ENCODE data around the gene MRPL37. TPM values are rescaled to one million over a fixed set of nuclear protein-coding genes. Genes with fewer than 3 reads are reported as not detected.

MRPL37 gene
- total and polyA plus RNA-seq, 2 of the 8 experiments (the other 6 are each of a cell fraction or from before 2014, with no cell fraction given): 45.5 to 126 TPM

DNA sequence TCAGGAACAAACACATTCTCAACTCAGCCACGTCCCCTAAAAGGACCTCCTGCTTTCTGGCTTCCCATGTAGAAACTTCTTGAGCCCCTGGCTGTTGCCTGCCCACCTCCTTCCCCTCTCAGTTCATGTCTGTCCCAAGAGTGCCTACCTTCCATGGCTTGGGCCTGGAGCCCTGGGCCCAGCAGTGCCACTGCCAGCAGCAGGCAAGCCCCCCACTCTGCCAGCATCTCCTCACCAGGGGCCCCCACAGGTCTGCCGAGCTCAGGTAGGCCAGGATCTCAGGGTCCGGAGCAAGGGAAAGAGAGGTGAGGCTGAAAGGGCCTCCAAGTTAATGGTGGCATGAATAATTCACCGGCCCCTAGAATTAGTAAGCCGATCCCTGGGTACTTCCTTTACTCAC, 47.3 kb upstream of the MRPL37 start, which contains the start of gene CDCP2 (continued):
- TF ChIP-seq, protein P1, sequence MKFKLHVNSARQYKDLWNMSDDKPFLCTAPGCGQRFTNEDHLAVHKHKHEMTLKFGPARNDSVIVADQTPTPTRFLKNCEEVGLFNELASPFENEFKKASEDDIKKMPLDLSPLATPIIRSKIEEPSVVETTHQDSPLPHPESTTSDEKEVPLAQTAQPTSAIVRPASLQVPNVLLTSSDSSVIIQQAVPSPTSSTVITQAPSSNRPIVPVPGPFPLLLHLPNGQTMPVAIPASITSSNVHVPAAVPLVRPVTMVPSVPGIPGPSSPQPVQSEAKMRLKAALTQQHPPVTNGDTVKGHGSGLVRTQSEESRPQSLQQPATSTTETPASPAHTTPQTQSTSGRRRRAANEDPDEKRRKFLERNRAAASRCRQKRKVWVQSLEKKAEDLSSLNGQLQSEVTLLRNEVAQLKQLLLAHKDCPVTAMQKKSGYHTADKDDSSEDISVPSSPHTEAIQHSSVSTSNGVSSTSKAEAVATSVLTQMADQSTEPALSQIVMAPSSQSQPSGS (IDR thresholded peaks at IDR 0.05; ENCODE audit: low read length): no peak
- no peak for TF ChIP-seq GTF2F1 (IDR thresholded peaks at IDR 0.05; ENCODE audit: borderline replicate concordance, low read depth, low read length)
- no peak for TF ChIP-seq RAD21 (IDR thresholded peaks at IDR 0.05 in 1 of 2, conservative IDR thresholded peaks at IDR 0.05 in 1 of 2; ENCODE audit: low read depth in 2 of 2, low read length in 2 of 2)

Measured in H1 (cell line).